Tibial nerve (tissue), 4 donors: ENCODE measurements around the gene NDUFB6. TPM values are rescaled to one million over a fixed set of nuclear protein-coding genes. Genes with fewer than 3 reads are reported as not detected.
"Not testable (repeated sequence)": the region's sequence is repeated elsewhere in the genome, so short reads cannot be mapped to it uniquely, and the experiment has no call there.

ENCODE experiments used
- DNase-seq, 2 donors: peaks; one replicate each; pipeline ENCODE4 v3.0.0-alpha.2; 2019; ENCODE audit warnings: low spot score in 2 of 2
- H3K27ac ChIP-seq, 4 donors: fragments of 200-600 bp; sonication (generic) in 3 of 4; one replicate each; pipeline ENCODE4 v1.5.1; 2017 to 2019; ENCODE audit warnings: mild to moderate bottlenecking in 1 of 4
- H3K27me3 ChIP-seq, 2 donors: fragments of 200-600 bp; sonication (generic) in 1 of 2; one replicate each; pipeline versions ENCODE4 v1.5.1 to v1.6.0; 2017 to 2019
- H3K36me3 ChIP-seq, 3 donors: fragments of 200-600 bp; sonication (generic); one replicate each; pipeline ENCODE4 v1.5.1; 2018 to 2019
- H3K4me1 ChIP-seq, 4 donors: fragments of 200-600 bp; sonication (generic) in 3 of 4; one replicate each; pipeline ENCODE4 v1.5.1; 2017 to 2019
- H3K4me3 ChIP-seq, 4 donors: fragments of 200-600 bp; sonication (generic) in 3 of 4; one replicate each; pipeline ENCODE4 v1.5.1; 2017 to 2019; ENCODE audit warnings: mild to moderate bottlenecking in 1 of 4, moderate library complexity in 1 of 4
- H3K9me3 ChIP-seq, 4 donors: fragments of 200-600 bp; sonication (generic) in 3 of 4; one replicate each; pipeline ENCODE4 v1.5.1; 2017 to 2019
- CTCF ChIP-seq, 5 experiments: fragments of 200-600 bp in 3 of 5; fragments of 450-650 bp in 2 of 5; sonication (generic) in 3 of 5; IDR thresholded peaks; one replicate each; pipeline ENCODE4 v1.5.1; 2016 to 2019; ENCODE audit warnings: antibody characterized with exemption in 5 of 5, mild to moderate bottlenecking in 3 of 5, moderate library complexity in 2 of 5
- EP300 ChIP-seq, 2 donors: sonication (generic); formaldehyde crosslinking; IDR thresholded peaks; one replicate each; pipeline ENCODE4 v1.6.1; 2017; ENCODE audit warnings: antibody characterized with exemption in 2 of 2, mild to moderate bottlenecking in 1 of 2
- POLR2A ChIP-seq, 2 donors: fragments of 450-650 bp; IDR thresholded peaks; one replicate each; pipeline ENCODE4 v1.6.1; 2017; ENCODE audit warnings: antibody characterized with exemption in 2 of 2, mild to moderate bottlenecking in 2 of 2, moderate library complexity in 2 of 2
- WGBS, 2 donors: methylation state at CpG; one replicate each; pipeline ENCODE4 v1.1.5; 2018; 5-methylcytosine and 5-hydroxymethylcytosine counted together
- total RNA-seq, 4 donors: library from RNA; depleted of rRNA; stranded (reverse); fragments of >200 nt; gene quantifications; one replicate each; pipeline ENCODE4 v1.1.0, GENCODE V29; 2016

Gene NDUFB6
- 10 to 100 TPM; 36.9 to 71.7 (median 56.7) TPM for total RNA-seq

DNA sequence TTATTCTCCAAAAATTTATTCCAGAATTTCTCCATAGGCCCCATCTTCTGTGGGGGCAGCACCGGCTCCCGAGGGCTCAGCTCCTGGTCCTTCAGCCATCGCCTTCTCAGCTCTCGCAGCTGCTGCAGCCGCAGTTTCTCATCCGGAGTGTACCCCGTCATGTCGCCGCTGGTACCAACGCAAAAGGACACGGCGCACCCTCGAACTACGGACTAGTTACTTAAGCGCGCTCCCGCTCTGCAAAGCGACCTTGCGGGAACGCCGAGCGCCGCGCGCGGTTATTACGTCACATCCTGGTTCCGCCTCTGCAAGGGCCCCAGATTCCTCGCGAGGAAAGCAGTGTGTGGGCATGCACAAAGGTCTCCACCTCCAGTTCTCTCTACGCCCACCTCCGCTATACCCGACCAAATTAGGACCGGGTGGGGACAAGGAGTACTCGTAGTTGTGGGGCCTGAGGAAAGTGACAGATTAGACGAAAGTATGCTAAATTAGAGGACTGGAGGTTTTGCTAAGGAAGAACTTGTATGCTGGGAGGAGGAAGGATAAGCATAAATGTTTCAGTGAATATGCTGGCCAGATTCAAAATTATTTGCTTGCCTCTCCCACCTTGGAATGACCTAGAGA, at the start of gene NDUFB6:
NDUFB6 (minus strand) TSS at position 260 of the 624 bp plus-strand sequence; CDS start at position 161, 99 bp downstream.
- Histone ChIP-seq H3K36me3 (peaks cover 0 to 21% (median 0%) of the 10 kb centered on the region in 3 donors), H3K27ac (peak within 1 kb of the TSS; percentile 88 to 97 (median 92)), H3K9me3 (no peaks in the 10 kb centered on the region), H3K4me1 (peaks cover 0 to 34% (median 12%) of the 10 kb centered on the region in 4 donors), H3K4me3 (peak within 1 kb of the TSS; percentile 63 to 94 (median 77)), H3K27me3 (no peaks in the 10 kb centered on the region)
- peak; percentile 75 to 88 for DNase-seq
- peak; percentile 62 to 94 for TF ChIP-seq EP300 (IDR thresholded peaks at IDR 0.05)
- no peak for TF ChIP-seq CTCF (IDR thresholded peaks at IDR 0.05)
- peak; percentile 45 to 77 for TF ChIP-seq POLR2A (IDR thresholded peaks at IDR 0.05)
- 0 to 1% methylated on average over 24 to 35 of the region's 36 CpGs for WGBS, 2 donors

DNA sequence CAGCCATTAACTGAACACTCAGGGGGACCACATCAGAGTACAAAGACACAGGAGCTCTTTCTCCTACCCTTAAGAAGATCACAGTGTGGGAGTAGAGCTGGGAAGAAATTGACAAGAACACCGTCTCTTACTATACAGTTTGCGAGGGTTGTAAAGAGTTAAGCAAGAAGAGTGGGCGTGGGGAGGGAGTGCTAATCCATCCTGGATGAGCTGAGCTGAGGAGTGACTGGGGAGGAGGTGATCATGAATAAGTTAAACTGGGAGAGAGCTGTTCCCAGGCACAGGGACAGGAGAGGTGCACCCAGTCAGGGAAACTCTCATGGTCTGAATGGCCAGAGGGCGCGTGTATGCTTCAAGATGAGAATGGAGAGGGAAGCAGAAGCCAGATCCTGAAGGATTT, 45.3 kb upstream of the NDUFB6 start:
- WGBS, 2 donors, result 64 to 69% methylated on average over 5 of the region's 5 CpGs

GRCh38 chr9:32606811-32607210, 33.9 kb upstream of the NDUFB6 start:
- Histone ChIP-seq H3K4me1 (no peaks in the 10 kb centered on the region), H3K4me3 (no peak overlapping the region), H3K9me3 (peaks cover 0 to 4% (median 0%) of the 10 kb centered on the region in 4 donors), H3K36me3 (no peaks in the 10 kb centered on the region), H3K27ac (no peak overlapping the region), H3K27me3 (peaks cover 0 to 4% of the 10 kb centered on the region in 2 donors)
- no peak for DNase-seq
- TF ChIP-seq POLR2A (IDR thresholded peaks at IDR 0.05) (no peak), EP300 (IDR thresholded peaks at IDR 0.05) (no peak), CTCF (IDR thresholded peaks at IDR 0.05) (no peak)
- WGBS, 2 donors, result 73 to 74% methylated on average over 2 of the region's 2 CpGs

More for the DNA sequence above, 45.3 kb upstream of the NDUFB6 start:
- no peaks in the 10 kb centered on the region for H3K4me1 ChIP-seq
- no peaks in the 10 kb centered on the region for H3K36me3 ChIP-seq
- TF ChIP-seq POLR2A (IDR thresholded peaks at IDR 0.05), result no peak
- no peak for TF ChIP-seq EP300 (IDR thresholded peaks at IDR 0.05)
- no peak for TF ChIP-seq CTCF (IDR thresholded peaks at IDR 0.05)
- no peak overlapping the region for H3K27ac ChIP-seq
- no peak overlapping the region for H3K4me3 ChIP-seq
- no peaks in the 10 kb centered on the region for H3K9me3 ChIP-seq
- no peak for DNase-seq
- H3K27me3 ChIP-seq, result no peaks in the 10 kb centered on the region

GRCh38 chr9:32603914-32604852, 31.2 kb upstream of the NDUFB6 start:
- 61 to 66% methylated on average over 12 of the region's 12 CpGs for WGBS, 2 donors
- TF ChIP-seq EP300 (IDR thresholded peaks at IDR 0.05), result no peak
- no peak for TF ChIP-seq POLR2A (IDR thresholded peaks at IDR 0.05)
- TF ChIP-seq CTCF (IDR thresholded peaks at IDR 0.05), result no peak

GRCh38 chr9:32599021-32599420, 26.1 kb upstream of the NDUFB6 start:
- not testable (repeated sequence) for H3K4me1 ChIP-seq, H3K27me3 ChIP-seq
- WGBS, 2 donors, result 57 to 63% methylated on average over 3 of the region's 3 CpGs

More at GRCh38 chr9:32603914-32604852, 31.2 kb upstream of the NDUFB6 start:
- Histone ChIP-seq H3K4me1 (no peaks in the 10 kb centered on the region), H3K4me3 (no peak overlapping the region), H3K36me3 (no peaks in the 10 kb centered on the region), H3K27me3 (peaks cover 0 to 4% of the 10 kb centered on the region in 2 donors), H3K9me3 (peaks cover 0 to 4% (median 0%) of the 10 kb centered on the region in 4 donors), H3K27ac (no peak overlapping the region)
- DNase-seq, result no peak

More at GRCh38 chr9:32599021-32599420, 26.1 kb upstream of the NDUFB6 start:
- H3K36me3 ChIP-seq, H3K9me3 ChIP-seq, H3K4me3 ChIP-seq, H3K27ac ChIP-seq, DNase-seq: not testable (repeated sequence)
